ENCODE results near the gene STAT5B.

STAT5B gene

GRCh38 chr17:42282478-42283080 lies 6.4 kb upstream of the STAT5B start:
- Histone ChIP-seq H3K9me3 (ENCODE audit: control insufficient read depth, low read length) (no peaks in the 10 kb centered on the region), H3K36me3 (ENCODE audit: control insufficient read depth, insufficient read depth, low read length) (no peaks in the 10 kb centered on the region), H2AFZ (no peak overlapping the region), H3K27ac (no peak overlapping the region), H3K4me1 (peaks cover 3% of the 10 kb centered on the region), H3K27me3 (ENCODE audit: control insufficient read depth, insufficient read depth, low read length) (no peaks in the 10 kb centered on the region), H3K4me3 (ENCODE audit: low read depth, low read length) (no peak overlapping the region), H3K9ac (no peak overlapping the region), H3K79me2 (no peaks in the 10 kb centered on the region), H3K4me2 (ENCODE audit: low read length) (no peak overlapping the region)
- TF ChIP-seq CTCF (IDR thresholded peaks at IDR 0.05): no peak

- H3K4me2 ChIP-seq (ENCODE audit: low read length): no peak overlapping the region
- no peak for TF ChIP-seq CTCF (IDR thresholded peaks at IDR 0.05)
- H3K4me1 ChIP-seq: peaks cover 2% of the 10 kb centered on the region
- H3K9me3 ChIP-seq (ENCODE audit: control insufficient read depth, low read length): no peaks in the 10 kb centered on the region
- no peak overlapping the region for H3K9ac ChIP-seq
- H3K79me2 ChIP-seq: no peaks in the 10 kb centered on the region
- no peak overlapping the region for H3K4me3 ChIP-seq (ENCODE audit: low read depth, low read length)
- no peak overlapping the region for H3K27ac ChIP-seq
- no peaks in the 10 kb centered on the region for H3K27me3 ChIP-seq (ENCODE audit: control insufficient read depth, insufficient read depth, low read length)
- H2AFZ ChIP-seq: no peak overlapping the region
- H3K36me3 ChIP-seq (ENCODE audit: control insufficient read depth, insufficient read depth, low read length): no peaks in the 10 kb centered on the region
Measured at GRCh38 chr17:42281571-42282096, 5.4 kb upstream of the STAT5B start.

GRCh38 chr17:42279776-42280630 lies 3.8 kb upstream of the STAT5B start:
- H3K27ac ChIP-seq: no peak overlapping the region
- H3K9me3 ChIP-seq (ENCODE audit: control insufficient read depth, low read length): no peaks in the 10 kb centered on the region
- no peaks in the 10 kb centered on the region for H3K36me3 ChIP-seq (ENCODE audit: control insufficient read depth, insufficient read depth, low read length)
- no peak overlapping the region for H3K9ac ChIP-seq
- TF ChIP-seq CTCF (IDR thresholded peaks at IDR 0.05): no peak
- H3K27me3 ChIP-seq (ENCODE audit: control insufficient read depth, insufficient read depth, low read length): no peaks in the 10 kb centered on the region
- H3K4me1 ChIP-seq: peaks cover 3% of the 10 kb centered on the region
- H3K4me2 ChIP-seq (ENCODE audit: low read length): no peak overlapping the region
- no peak overlapping the region for H3K4me3 ChIP-seq (ENCODE audit: low read depth, low read length)
- no peak overlapping the region for H2AFZ ChIP-seq
- H3K79me2 ChIP-seq: peaks cover 7% of the 10 kb centered on the region

GRCh38 chr17:42277342-42277712 lies 1.1 kb upstream of the STAT5B start:
- no peak overlapping the region for H3K27ac ChIP-seq
- no peak overlapping the region for H3K9ac ChIP-seq

More at GRCh38 chr17:42277342-42277712, 1.1 kb upstream of the STAT5B start:
- no peaks in the 10 kb centered on the region for H3K9me3 ChIP-seq (ENCODE audit: control insufficient read depth, low read length)
- H3K4me3 ChIP-seq (ENCODE audit: low read depth, low read length): no peak overlapping the region
- H3K4me2 ChIP-seq (ENCODE audit: low read length): no peak overlapping the region
- no peaks in the 10 kb centered on the region for H3K36me3 ChIP-seq (ENCODE audit: control insufficient read depth, insufficient read depth, low read length)
- no peak for TF ChIP-seq CTCF (IDR thresholded peaks at IDR 0.05)
- H3K79me2 ChIP-seq: peaks cover 10% of the 10 kb centered on the region
- peak overlapping the region; percentile 100 for H2AFZ ChIP-seq
- H3K4me1 ChIP-seq: peaks cover 6% of the 10 kb centered on the region
- H3K27me3 ChIP-seq (ENCODE audit: control insufficient read depth, insufficient read depth, low read length): no peaks in the 10 kb centered on the region
